NCI-H748 (cell line): Measurements from ENCODE around the gene GORASP2.

Experiments used
- DNase-seq: peaks from one replicate; lab custom pipeline; 2025; ENCODE audit not compliant: unreplicated experiment; lab: John Stamatoyannopoulos, UW

The GORASP2 gene

DNA sequence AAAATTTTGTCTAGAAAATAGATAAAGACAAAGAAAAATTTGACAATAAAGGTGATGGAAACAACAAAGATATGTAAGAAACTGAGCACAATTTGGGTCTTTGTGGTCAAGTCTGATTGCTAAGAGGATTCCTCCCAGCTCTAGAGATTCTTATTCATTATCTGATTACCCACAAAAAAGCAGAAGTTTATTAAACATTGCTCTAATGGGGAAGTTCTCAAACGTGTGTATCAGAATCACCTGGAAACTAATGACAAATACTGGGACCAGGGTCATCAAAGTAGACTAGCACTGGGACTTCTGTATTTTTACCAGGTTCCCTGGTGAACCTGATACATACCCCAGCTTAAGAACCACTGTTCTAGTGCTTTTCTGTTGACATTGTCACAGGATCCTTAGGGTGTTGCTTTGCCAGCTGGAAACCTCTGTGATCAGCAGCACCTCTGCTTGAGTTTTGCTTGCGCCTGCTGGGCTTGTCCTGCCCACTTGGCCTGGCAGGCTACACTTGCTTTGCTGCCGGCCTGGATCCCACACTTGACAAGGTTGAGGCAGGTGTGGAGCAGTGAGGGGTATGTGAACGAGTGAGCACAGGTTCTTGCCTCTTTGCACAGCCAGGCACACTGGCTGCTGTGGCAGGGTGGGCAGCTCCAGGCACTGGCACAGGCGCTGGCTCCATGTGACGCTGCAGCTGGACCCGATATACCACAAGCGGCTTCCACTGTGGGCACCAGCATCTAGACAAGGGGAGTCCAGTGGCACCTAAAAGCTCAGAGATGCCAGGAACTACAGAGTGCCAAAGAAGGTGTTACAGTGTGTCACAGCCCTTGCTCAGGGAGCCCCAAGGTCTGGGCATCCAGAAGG is 6.2 kb upstream of the GORASP2 start:
- DNase-seq = no peak

DNA sequence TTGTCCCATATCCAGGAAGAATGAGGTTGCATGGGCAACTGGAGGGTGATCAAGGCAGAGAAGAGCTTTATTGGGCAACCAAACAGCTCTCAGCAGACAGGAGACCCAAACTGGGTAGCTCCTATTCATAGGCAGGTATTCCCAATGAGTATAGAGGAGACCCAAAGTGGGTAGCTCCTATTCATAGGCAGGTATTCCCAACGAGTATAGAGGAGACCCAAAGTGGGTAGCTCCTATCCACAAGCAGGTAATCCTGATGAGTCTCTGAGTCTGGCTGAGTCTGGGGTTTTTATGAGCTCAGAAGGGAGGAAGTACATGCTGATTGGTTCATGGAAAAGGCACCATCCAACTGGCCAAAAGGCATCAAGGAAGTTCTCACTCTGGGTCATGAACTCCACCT is 5.3 kb upstream of the GORASP2 start:
- no peak for DNase-seq

DNA sequence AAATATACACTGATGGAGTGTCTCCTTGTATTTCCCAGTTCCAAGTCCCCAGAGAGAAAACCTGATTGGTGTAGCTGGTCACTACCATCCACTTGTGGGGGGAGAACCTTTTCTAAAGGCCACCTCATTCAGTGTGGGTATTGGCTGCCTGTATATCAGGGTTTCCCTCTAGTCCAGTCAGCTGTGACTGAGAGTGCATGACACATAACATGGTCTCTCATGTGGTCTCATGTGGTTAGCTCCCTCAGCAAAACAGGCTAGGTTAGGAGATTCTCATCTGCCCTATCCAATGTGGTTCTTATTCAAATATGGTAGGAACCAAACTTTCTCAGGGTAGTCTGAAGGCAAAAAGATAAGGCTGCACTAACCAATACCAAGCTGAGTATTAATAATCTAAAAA is 4.1 kb upstream of the GORASP2 start:
- DNase-seq = no peak

- no peak for DNase-seq
These were observed 3.1 kb upstream of the GORASP2 start for GRCh38 chr2:170925923-170926322.

- DNase-seq = no peak
These were observed 2.2 kb upstream of the GORASP2 start for GRCh38 chr2:170926743-170927297.

GRCh38 chr2:170928036-170928823 is 823 bp upstream of the GORASP2 start:
- DNase-seq = peak; percentile 61

GRCh38 chr2:170929686-170930050 is 615 bp downstream of the GORASP2 start:
- peak; percentile 78 for DNase-seq

GRCh38 chr2:170930131-170930990 is 1.3 kb downstream of the GORASP2 start:
- DNase-seq = peak; percentile 73

GRCh38 chr2:170930991-170931266 is 1.9 kb downstream of the GORASP2 start:
- no peak for DNase-seq

- DNase-seq = no peak
These were observed 3.1 kb downstream of the GORASP2 start for GRCh38 chr2:170932166-170932565.

GRCh38 chr2:170932948-170933347 is 3.9 kb downstream of the GORASP2 start:
- DNase-seq = no peak

DNA sequence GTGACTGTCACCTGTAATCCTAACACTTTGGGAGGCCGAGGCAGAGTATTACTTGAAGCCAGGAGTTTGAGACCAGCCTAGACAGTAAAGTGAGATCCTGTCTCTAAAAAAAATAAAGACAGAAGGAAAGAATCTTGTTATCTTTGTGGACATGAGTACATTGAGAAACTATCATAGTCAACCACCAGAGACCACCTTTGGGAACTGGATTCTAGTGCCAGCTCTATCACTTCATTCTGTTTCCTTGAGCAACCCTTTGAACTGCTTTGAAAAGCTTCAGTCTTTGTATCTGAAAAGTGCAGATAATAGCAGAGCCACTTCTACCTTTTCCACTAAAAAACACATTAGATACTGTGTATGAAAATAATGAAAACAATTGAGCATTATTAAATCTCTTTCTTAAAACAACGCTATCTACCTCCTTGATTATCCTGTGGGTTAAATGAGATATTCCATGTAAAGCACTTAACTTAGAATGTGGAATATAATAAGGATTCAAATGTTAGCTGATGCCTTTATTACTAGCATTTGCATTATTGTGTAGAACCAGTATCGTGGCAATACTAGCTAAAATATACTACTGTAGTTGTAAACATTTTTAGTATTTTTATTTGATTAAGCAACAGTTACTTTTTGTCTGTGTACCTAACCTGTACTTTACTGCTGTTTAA is 8.8 kb downstream of the GORASP2 start:
- DNase-seq = no peak

DNA sequence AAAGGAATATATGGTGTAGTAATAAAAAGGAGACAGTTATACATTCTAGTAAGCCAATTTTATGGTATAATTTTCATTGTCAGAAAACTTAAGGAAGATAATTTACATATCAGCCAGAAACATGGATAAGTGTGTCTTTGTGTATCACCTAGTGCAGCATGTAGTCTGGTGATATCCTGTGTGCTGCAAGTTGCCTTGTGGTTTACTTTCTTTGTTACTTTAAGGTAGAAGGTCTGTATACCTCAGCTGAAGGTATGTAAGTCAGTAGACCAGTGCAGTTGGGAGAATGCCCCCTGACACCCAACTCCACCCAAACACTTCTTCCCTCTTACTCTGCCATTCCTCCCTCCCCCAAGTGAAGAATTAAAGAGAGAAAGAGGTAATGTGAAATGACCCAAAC is 11.0 kb downstream of the GORASP2 start:
- DNase-seq = no peak

DNA sequence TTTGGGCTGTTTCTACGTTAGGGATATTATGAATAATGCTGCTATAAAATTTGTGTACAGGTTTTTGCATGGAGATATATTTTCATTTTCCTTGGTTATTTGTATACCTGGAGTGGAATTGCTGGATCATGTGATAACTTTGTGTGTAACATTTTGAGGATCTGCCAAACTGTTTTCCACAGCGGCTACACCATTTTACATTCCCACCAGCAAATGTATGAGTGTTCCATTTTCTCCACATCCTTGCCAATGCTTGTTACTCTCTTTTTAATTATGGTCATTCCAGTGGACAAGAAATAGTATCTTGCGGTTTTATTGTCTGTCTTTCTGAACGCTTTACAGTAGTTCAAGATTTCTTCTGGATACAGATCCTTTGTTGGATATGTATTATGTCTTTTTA is 13.6 kb downstream of the GORASP2 start:
- DNase-seq = no peak

GRCh38 chr2:170943041-170943440 is 14.0 kb downstream of the GORASP2 start:
- no peak for DNase-seq

GRCh38 chr2:170943596-170943995 is 14.5 kb downstream of the GORASP2 start:
- DNase-seq = no peak

DNA sequence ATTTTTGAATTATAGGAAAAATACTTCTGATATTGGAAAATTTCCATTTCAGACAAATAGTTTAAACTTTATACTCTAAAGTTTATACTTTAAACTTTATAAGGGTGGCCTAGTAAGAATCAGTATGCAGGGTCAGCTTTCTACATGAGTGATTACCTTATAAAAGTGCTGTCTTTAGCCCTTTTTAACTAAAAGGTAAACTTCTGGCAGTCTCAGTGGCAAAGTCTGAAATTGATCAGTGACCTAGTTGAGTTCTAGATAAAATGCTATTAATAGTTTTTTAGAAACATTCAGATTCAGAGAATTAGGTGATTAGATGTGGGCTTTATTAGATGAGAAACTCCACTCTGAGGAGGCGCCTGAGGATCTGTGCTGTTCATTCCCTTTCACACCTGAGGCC is 15.5 kb downstream of the GORASP2 start:
- no peak for DNase-seq

- DNase-seq = no peak
These were observed 20.4 kb downstream of the GORASP2 start for GRCh38 chr2:170949415-170949814.

DNA sequence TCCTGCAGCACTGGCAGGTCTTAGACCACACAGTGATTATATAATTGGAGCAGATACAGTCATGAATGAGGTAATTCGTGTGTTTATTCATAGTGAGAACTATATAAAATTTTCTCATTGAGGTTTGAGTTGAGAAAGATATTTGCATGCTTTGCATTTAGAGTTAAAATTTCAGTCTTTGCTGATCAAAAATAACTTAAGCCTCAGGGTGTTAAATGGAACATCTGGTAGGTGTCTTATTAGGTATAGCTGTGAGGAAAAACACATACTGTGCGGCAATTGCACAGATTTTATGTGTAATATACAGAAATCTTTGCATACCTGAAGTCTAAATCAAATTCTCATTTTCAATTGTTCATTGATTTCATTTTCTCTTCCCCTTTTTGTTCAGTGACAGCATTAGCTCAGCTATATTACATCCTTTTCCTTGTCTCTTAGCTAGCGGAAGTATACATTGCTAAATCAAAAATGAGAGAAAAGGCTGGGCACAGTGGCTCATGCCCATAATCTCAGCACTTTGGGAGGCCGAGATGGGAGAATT is 21.2 kb downstream of the GORASP2 start:
- no peak for DNase-seq

GRCh38 chr2:170953941-170954340 is 24.9 kb downstream of the GORASP2 start:
- DNase-seq = no peak

- DNase-seq = no peak
These were observed 34.3 kb downstream of the GORASP2 start for GRCh38 chr2:170963386-170963785.
